Measurements from ENCODE around the gene DNPEP.

GRCh38 chr2:219368690-219369191 is 19.0 kb downstream of the DNPEP start:
- TF ChIP-seq CTCF (IDR thresholded peaks at IDR 0.05) (no peak), EZH2 (IDR thresholded peaks at IDR 0.05; ENCODE audit: borderline replicate concordance, insufficient read depth, low read depth, low read length, poor library complexity, severe bottlenecking) (no peak)

Measured in B cell (primary cell).